H4 (cell line): ENCODE results near the gene OR11H1. TPM values are rescaled to one million over a fixed set of nuclear protein-coding genes. Genes with fewer than 3 reads are reported as not detected.
"Not testable (repeated sequence)": the region's sequence is repeated elsewhere in the genome, so short reads cannot be mapped to it uniquely, and the experiment has no call there.

Experiments used
- DNase-seq: peaks from one replicate; pipeline ENCODE4 v3.0.0-alpha.2; 2015; ENCODE audit warnings: low spot score
- total RNA-seq: library from RNA; depleted of rRNA; stranded (reverse); fragments of >200 nt; shearing (Covaris generic); gene quantifications from 2 replicates; pipeline ENCODE4 v1.2.3, GENCODE V29; 2014; rRNA removed

Gene OR11H1
- total RNA-seq = not detected in 2 replicates

- not testable (repeated sequence) for DNase-seq
These were observed at the start of gene OR11H1 for GRCh38 chr22:15527892-15528291. Gene OR11H1, plus strand, starts transcription at chr22:15528192. Its CDS starts 0 bp downstream, at chr22:15528192.

- DNase-seq = not testable (repeated sequence)
These were observed 18.0 kb upstream of the OR11H1 start for GRCh38 chr22:15509967-15510366.

GRCh38 chr22:15515896-15516295, 12.1 kb upstream of the OR11H1 start:
- not testable (repeated sequence) for DNase-seq

- not testable (repeated sequence) for DNase-seq
These were observed 25.8 kb downstream of the OR11H1 start for GRCh38 chr22:15553767-15554166.

GRCh38 chr22:15563461-15563860, 35.5 kb downstream of the OR11H1 start:
- not testable (repeated sequence) for DNase-seq

GRCh38 chr22:15565063-15565462, 37.1 kb downstream of the OR11H1 start:
- DNase-seq = not testable (repeated sequence)

Other genes with a start within 250 kb of the OR11H1 start
- gene POTEH, start 161.8 kb downstream of the OR11H1 start, total RNA-seq = 0.12 and 1.2 TPM in 2 replicates